Natural killer cell treated with Interleukin-12 subunit alpha and Interleukin-12 subunit beta and Interleukin-15 and Interleukin-18, amount 100 ng/mL, for 72 hours (primary cell): ENCODE measurements around the gene GLIS2. TPM values are rescaled to one million over a fixed set of nuclear protein-coding genes. Genes with fewer than 3 reads are reported as not detected.

Experiments
- ATAC-seq, 2 donors: fragments of 150-1000 bp; cut with Tn5 transposase in 1 of 2; sonication (Bioruptor Pico), chemical (Tn5 transposase) in 1 of 2; 2 replicates each; pipeline ENCODE4 v1.10.0; 2021
- DNase-seq: peaks from one replicate; pipeline ENCODE4 v3.0.0; 2022; ENCODE audit warnings: low spot score
- H3K27ac Mint-ChIP-seq, 2 donors: 1 replicate in 1 of 2; 2 replicates in 1 of 2; pipeline ENCODE4 v1.8.0; 2022; ENCODE audit warnings: mixed read lengths in 2 of 2, mild to moderate bottlenecking in 1 of 2, moderate library complexity in 1 of 2
- H3K27me3 Mint-ChIP-seq, 2 donors: 1 replicate in 1 of 2; 2 replicates in 1 of 2; pipeline ENCODE4 v1.8.0; 2022; ENCODE audit warnings: mixed read lengths in 2 of 2
- H3K36me3 Mint-ChIP-seq: one replicate; pipeline ENCODE4 v1.8.0; 2022; ENCODE audit warnings: mixed read lengths
- H3K4me1 Mint-ChIP-seq, 2 donors: 1 replicate in 1 of 2; 2 replicates in 1 of 2; pipeline ENCODE4 v1.8.0; 2022; ENCODE audit warnings: low read depth in 2 of 2, mixed read lengths in 2 of 2, mild to moderate bottlenecking in 1 of 2
- H3K4me3 Mint-ChIP-seq: one replicate; pipeline ENCODE4 v1.8.0; 2022; ENCODE audit warnings: mixed read lengths
- H3K9me3 Mint-ChIP-seq: 2 replicates; pipeline ENCODE4 v1.8.0; 2022; ENCODE audit warnings: mixed read lengths
- total RNA-seq, 2 donors: library from RNA; stranded (reverse); gene quantifications; one replicate each; pipeline ENCODE4 v1.2.3, GENCODE V29; 2022

Gene GLIS2
- total RNA-seq, 2 donors from 2014 or later = 0.31 to 0.43 TPM

- no peak overlapping the region for H3K27ac Mint-ChIP-seq
These were observed 46.7 kb downstream of the GLIS2 start for GRCh38 chr16:4362476-4363135.

GRCh38 chr16:4364196-4365013 is 48.5 kb downstream of the GLIS2 start:
- DNase-seq (no peak), ATAC-seq (no peak)
- no peaks in the 10 kb centered on the region for H3K9me3 Mint-ChIP-seq
- no peaks in the 10 kb centered on the region for H3K27me3 Mint-ChIP-seq
- H3K27ac Mint-ChIP-seq = no peak overlapping the region
- H3K36me3 Mint-ChIP-seq = no peaks in the 10 kb centered on the region
- no peak overlapping the region for H3K4me3 Mint-ChIP-seq
- H3K4me1 Mint-ChIP-seq = peaks cover 0 to 6% of the 10 kb centered on the region in 2 donors

More at GRCh38 chr16:4362476-4363135, 46.7 kb downstream of the GLIS2 start:
- no peak overlapping the region for H3K4me3 Mint-ChIP-seq
- DNase-seq (no peak), ATAC-seq (no peak)
- H3K27me3 Mint-ChIP-seq = no peaks in the 10 kb centered on the region
- H3K36me3 Mint-ChIP-seq = no peaks in the 10 kb centered on the region
- H3K9me3 Mint-ChIP-seq = no peaks in the 10 kb centered on the region
- H3K4me1 Mint-ChIP-seq = peaks cover 0 to 8% of the 10 kb centered on the region in 2 donors

GRCh38 chr16:4365014-4365406 is 49.1 kb downstream of the GLIS2 start:
- ATAC-seq (no peak), DNase-seq (no peak)
- Mint-ChIP-seq H3K9me3 (no peaks in the 10 kb centered on the region), H3K27me3 (no peaks in the 10 kb centered on the region), H3K4me3 (no peak overlapping the region), H3K4me1 (peaks cover 0 to 6% of the 10 kb centered on the region in 2 donors), H3K36me3 (no peaks in the 10 kb centered on the region), H3K27ac (no peak overlapping the region)

- no peaks in the 10 kb centered on the region for H3K36me3 Mint-ChIP-seq
- peaks cover 0 to 6% of the 10 kb centered on the region in 2 donors for H3K4me1 Mint-ChIP-seq
- DNase-seq = no peak
- no peak overlapping the region for H3K27ac Mint-ChIP-seq
- no peak overlapping the region for H3K4me3 Mint-ChIP-seq
- no peaks in the 10 kb centered on the region for H3K9me3 Mint-ChIP-seq
- no peak for ATAC-seq
- no peaks in the 10 kb centered on the region for H3K27me3 Mint-ChIP-seq
These were observed 49.7 kb downstream of the GLIS2 start for GRCh38 chr16:4365615-4366014.

GRCh38 chr16:4366016-4366415 is 50.1 kb downstream of the GLIS2 start:
- ATAC-seq = no peak
- H3K36me3 Mint-ChIP-seq = no peaks in the 10 kb centered on the region
- no peaks in the 10 kb centered on the region for H3K9me3 Mint-ChIP-seq
- no peak for DNase-seq
- H3K4me1 Mint-ChIP-seq = peaks cover 0 to 6% of the 10 kb centered on the region in 2 donors
- H3K27me3 Mint-ChIP-seq = no peaks in the 10 kb centered on the region
- H3K27ac Mint-ChIP-seq = no peak overlapping the region
- H3K4me3 Mint-ChIP-seq = no peak overlapping the region

GRCh38 chr16:4367393-4367856 is 51.6 kb downstream of the GLIS2 start:
- H3K9me3 Mint-ChIP-seq = no peaks in the 10 kb centered on the region
- H3K4me3 Mint-ChIP-seq = no peak overlapping the region
- no peak for DNase-seq
- H3K4me1 Mint-ChIP-seq = peaks cover 0 to 6% of the 10 kb centered on the region in 2 donors
- ATAC-seq = no peak
- H3K27ac Mint-ChIP-seq = no peak overlapping the region
- H3K36me3 Mint-ChIP-seq = no peaks in the 10 kb centered on the region
- H3K27me3 Mint-ChIP-seq = no peaks in the 10 kb centered on the region

- peak overlapping the region in 1 of 2 donors; percentile 29 for H3K27ac Mint-ChIP-seq
- H3K27me3 Mint-ChIP-seq = no peaks in the 10 kb centered on the region
- H3K36me3 Mint-ChIP-seq = no peaks in the 10 kb centered on the region
- no peak for ATAC-seq
- no peaks in the 10 kb centered on the region for H3K9me3 Mint-ChIP-seq
- DNase-seq = no peak
- no peak overlapping the region for H3K4me3 Mint-ChIP-seq
- peaks cover 0 to 6% of the 10 kb centered on the region in 2 donors for H3K4me1 Mint-ChIP-seq
These were observed 53.3 kb downstream of the GLIS2 start for GRCh38 chr16:4369007-4369733.

GRCh38 chr16:4370151-4370550 is 54.3 kb downstream of the GLIS2 start:
- peak overlapping the region in 1 of 2 donors; percentile 29 for H3K27ac Mint-ChIP-seq
- H3K4me3 Mint-ChIP-seq = no peak overlapping the region
- H3K36me3 Mint-ChIP-seq = no peaks in the 10 kb centered on the region
- no peak for DNase-seq
- peaks cover 0 to 6% of the 10 kb centered on the region in 2 donors for H3K4me1 Mint-ChIP-seq
- no peak for ATAC-seq
- no peaks in the 10 kb centered on the region for H3K9me3 Mint-ChIP-seq
- H3K27me3 Mint-ChIP-seq = no peaks in the 10 kb centered on the region

GRCh38 chr16:4370570-4371356 is 54.9 kb downstream of the GLIS2 start:
- H3K27me3 Mint-ChIP-seq = no peaks in the 10 kb centered on the region
- no peaks in the 10 kb centered on the region for H3K36me3 Mint-ChIP-seq
- H3K9me3 Mint-ChIP-seq = no peaks in the 10 kb centered on the region
- no peak overlapping the region for H3K4me3 Mint-ChIP-seq
- no peak overlapping the region for H3K27ac Mint-ChIP-seq
- H3K4me1 Mint-ChIP-seq = peaks cover 0 to 6% of the 10 kb centered on the region in 2 donors
- DNase-seq (no peak), ATAC-seq (no peak)

- Mint-ChIP-seq H3K27ac (no peak within 1 kb of the TSS), H3K4me3 (peak within 1 kb of the TSS; percentile 58), H3K9me3 (no peaks in the 10 kb centered on the region), H3K27me3 (no peaks in the 10 kb centered on the region), H3K36me3 (no peaks in the 10 kb centered on the region), H3K4me1 (peaks cover 0 to 6% of the 10 kb centered on the region in 2 donors)
- DNase-seq (peak; percentile 78), ATAC-seq (peak; percentile 88 to 91)
These were observed 55.6 kb downstream of the GLIS2 start, which contains the start of gene VASN for GRCh38 chr16:4371357-4372000. Gene VASN (plus strand): TSS chr16:4371848. CDS start chr16:4380878, 9,030 bp downstream.

GRCh38 chr16:4372001-4372577 is 56.2 kb downstream of the GLIS2 start:
- Mint-ChIP-seq H3K36me3 (no peaks in the 10 kb centered on the region), H3K27ac (no peak overlapping the region), H3K4me3 (peak overlapping the region; percentile 58), H3K9me3 (no peaks in the 10 kb centered on the region), H3K4me1 (peaks cover 0 to 6% of the 10 kb centered on the region in 2 donors), H3K27me3 (no peaks in the 10 kb centered on the region)
- ATAC-seq (peak; percentile 62 to 64), DNase-seq (no peak)

- H3K4me1 Mint-ChIP-seq = peaks cover 0 to under 1% of the 10 kb centered on the region in 2 donors
- H3K27ac Mint-ChIP-seq = no peak overlapping the region
- no peak for ATAC-seq
- no peak for DNase-seq
- no peaks in the 10 kb centered on the region for H3K27me3 Mint-ChIP-seq
- H3K4me3 Mint-ChIP-seq = no peak overlapping the region
- no peaks in the 10 kb centered on the region for H3K36me3 Mint-ChIP-seq
- no peaks in the 10 kb centered on the region for H3K9me3 Mint-ChIP-seq
These were observed 56.9 kb downstream of the GLIS2 start for GRCh38 chr16:4372578-4373355.
